ENCODE data around the gene CDKAL1.
"Not testable (repeated sequence)": the region's sequence is repeated elsewhere in the genome, so short reads cannot be mapped to it uniquely, and the experiment has no call there.

Gene CDKAL1

DNA sequence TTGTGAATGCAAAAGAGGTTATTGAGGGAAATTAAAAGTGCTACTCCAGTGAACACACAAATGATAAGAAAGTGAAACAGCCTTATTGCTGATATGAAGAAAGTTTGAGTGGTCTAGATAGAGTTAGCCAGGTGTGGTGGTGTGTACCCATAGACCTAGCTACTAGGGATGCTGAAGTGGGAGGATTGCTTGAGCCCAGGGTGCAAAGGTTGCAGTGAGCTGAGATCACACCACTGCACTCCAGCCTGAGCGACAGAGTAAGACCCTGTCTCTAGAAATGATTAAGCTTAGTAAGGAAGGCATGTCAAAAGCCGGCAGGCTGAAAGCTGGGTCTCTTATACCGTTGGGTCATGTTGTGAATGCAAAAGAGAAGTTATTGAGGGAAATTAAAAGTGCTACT lies 389.8 kb downstream of the CDKAL1 start:
- DNase-seq (ENCODE audit: low spot score): not testable (repeated sequence)

DNA sequence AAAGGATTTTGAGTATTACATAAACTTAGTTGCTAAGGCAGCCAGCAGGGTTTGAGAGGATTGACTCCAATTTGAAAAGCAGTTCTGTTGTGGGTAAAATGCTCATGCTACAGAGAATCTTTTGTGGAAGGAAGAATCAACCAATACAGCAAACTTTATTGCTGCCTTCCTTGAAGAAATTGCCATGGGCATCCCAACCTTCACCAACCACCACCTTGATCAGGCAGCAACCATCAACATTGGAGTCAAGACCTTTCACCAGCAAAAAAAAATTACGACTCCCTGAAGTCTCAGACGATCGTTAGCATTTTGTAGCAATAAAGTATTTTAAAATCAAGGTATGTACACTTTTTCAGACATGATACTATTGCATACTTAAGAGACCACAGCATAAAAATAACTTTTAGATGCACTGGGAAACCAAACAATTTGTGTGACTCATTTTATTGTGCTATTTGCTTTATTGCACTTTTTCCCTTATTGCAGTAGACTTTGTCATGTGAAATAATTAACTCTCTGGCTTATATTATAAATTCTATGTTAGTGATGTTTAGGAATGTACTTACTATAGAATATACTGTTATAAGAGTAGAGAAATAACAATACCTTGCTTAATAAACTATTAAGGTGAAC lies 390.8 kb downstream of the CDKAL1 start:
- no peak for DNase-seq (ENCODE audit: low spot score)

DNA sequence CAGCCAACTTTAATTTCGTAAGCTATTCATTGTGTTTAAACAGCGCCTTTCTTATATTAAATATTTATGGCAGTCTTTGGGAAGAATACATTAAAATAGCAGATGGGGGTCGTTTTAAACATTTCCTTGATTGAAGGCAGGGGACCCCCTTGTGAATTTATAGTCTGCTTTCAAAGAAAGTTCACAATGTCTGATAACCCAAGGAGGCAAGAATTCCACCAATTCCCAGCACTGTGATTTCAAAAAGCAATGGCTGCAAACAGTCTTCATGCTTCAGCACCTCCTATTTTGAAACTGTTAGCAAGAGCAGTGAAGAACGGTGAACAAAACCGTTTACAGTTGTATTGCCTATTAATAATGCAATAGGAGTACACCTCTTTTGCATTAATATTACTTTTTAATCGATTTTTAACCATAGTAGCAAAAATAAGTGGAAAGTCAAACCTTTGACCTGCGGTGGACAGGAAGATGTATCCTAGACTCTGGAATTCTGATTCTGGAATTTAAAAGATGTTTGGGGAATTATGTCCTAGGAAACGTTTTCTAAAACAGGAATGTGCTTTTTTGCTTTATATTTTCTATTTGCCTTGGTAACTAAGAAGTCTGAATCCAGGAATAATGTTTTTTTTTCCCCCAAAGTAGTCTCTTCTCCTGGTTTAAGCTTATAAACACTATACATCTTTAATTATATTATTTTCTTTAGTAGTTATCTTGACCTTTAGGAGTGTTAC lies 393.0 kb downstream of the CDKAL1 start:
- no peak for DNase-seq (ENCODE audit: low spot score)

DNA sequence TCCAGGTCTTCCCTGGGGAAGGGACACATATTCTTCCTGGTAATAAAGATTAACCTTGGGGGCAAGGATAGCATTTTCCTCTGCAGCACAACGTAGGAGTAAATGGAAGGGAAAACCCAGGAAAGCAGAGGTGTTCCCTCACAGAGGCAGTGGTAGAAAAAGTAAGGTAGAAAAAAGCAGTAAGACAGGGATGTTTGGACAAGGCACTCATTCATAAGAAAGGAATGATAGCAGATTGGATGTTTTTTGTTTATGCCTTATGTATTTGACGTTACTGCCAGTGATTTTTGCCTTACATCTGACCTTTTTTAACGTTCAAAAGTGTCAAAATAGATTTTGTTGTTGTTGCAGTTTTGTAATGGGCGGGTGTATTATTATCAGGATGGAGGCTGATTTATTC lies 395.0 kb downstream of the CDKAL1 start:
- DNase-seq (ENCODE audit: low spot score): no peak

DNA sequence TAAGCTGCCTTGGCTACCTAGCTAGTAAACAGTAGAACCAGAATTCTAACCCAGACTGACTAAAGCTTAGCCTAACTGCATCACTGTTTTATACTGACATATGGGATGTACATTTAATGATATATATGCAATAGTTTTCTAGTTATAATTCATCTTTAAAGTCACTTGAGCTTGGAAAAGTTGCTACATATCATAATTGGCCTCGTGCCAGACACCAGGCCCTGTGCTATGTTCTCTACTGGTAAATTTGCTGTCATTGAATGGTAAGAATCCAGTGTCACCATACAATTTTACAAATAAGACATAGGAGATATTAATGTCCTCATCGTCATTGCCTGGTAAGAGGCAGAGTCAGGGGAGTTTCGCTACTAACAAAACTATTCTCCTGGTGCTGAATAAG lies 396.8 kb downstream of the CDKAL1 start:
- DNase-seq (ENCODE audit: low spot score): no peak

DNA sequence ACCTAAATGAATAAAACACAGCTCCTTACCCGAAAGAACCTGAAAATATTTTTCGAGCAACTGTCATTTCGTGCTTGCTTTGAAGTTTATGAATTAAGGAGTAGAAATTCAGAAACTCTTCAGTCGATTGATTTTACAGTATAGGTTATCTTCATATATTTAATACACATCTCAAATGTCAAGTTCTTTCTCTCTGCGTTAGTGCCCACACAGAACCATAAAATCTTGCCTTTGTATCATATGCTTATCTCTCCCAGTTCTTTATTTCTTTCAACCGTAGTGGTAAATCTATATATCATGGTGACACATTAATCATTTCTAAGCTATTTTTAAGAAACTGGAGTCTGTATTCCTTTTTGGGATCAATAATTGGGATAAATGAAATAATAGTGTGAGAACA lies 397.5 kb downstream of the CDKAL1 start:
- DNase-seq (ENCODE audit: low spot score): no peak

DNA sequence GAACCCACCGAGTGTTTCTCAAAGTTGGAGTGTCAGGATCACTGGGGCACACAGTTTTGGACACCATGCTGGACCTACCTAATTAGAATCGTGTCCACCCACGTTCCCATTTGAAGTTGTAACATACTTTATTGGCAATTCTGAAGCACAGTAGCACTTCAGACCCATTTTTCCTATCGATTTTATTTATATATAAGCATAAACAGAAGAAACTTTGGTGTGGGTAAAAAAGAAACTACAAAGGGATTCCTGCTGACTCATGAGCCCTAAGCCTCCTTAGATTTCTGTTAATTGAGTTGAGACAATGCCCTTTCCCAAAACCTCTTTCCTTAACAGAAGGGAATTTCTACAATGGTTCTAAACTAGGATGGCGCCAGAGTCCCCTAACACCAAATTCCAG lies 398.0 kb downstream of the CDKAL1 start:
- no peak for DNase-seq (ENCODE audit: low spot score)

DNA sequence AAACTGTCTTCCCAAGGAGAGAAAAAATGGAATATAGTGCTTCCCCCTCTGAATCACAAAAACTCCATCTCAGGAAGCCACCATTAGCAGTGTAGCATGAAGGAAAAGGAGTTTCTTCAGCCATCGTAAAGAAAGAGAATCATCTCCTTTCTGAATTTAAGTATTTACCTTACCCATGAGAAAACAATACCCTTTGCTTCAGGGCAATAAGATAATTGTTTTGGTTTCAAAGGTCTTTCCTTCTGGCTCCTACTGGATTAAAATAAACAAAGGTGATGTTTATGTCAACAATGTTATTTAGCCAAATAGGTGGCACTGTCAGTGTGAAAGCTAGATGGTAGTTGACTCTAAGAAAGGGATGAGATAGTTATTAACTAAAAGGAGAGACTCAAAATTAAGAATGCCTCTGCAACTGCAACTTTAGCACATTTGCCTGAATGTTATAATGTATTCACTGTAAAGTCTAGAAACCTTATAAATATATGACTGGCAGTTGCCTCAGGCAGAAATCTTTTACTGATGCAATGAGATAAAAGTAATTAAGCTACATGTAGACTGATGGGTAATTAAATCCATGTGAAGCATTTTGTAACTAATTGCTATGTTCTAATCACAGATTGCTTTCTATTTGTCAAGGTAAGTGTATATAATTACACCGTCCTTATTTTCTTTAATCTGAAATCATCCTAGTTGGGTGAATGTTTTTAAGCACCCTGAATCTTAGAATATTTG lies 399.0 kb downstream of the CDKAL1 start:
- no peak for DNase-seq (ENCODE audit: low spot score)

DNA sequence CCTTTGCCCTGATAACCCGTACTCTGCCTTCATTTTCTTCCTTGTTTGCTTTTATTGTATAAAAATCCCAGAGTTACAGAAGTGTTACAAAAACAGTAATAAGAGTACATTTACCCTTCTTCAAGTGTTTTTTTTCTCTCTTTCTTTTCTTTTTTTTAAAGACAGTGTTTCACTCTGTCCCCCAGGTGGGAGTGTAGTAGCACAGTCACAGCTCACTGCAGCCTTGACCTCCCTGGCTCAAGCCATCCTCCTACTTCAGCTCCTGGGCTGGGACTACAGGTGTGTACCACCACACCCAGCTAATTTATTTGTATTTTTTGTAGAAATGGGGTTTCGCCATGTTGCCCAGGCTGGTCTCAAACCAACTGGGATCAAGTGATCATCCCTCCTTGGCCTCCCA lies 402.7 kb downstream of the CDKAL1 start:
- no peak for DNase-seq (ENCODE audit: low spot score)

DNA sequence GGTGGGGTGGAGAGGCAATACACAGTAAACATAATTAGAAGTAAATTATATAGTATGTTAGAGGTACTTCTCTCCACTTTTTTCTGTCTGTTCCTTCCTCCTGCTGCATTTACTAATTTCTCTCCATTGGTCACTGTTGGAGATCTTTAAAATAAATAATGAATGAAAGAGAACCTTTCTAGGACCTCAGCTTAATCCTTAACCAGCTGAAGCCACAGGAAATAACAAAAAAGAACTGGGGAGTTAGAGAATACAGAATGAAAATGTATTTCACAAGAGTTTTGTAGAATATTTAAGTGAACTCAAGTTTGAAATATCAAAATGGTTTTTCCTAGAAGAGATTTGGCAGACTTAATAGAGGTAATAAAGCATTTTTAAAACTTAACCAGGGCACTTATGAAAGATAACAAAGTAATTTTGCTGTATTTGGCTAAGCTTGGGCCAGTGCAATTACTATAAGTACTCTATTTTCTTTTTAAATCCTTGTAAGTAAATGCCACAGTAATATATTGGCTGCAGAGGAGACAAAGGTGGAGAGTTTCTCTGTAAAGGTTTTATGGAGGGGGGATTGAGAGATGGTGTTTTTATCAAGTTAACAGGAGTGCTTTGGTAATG lies 405.0 kb downstream of the CDKAL1 start:
- no peak for DNase-seq (ENCODE audit: low spot score)

DNA sequence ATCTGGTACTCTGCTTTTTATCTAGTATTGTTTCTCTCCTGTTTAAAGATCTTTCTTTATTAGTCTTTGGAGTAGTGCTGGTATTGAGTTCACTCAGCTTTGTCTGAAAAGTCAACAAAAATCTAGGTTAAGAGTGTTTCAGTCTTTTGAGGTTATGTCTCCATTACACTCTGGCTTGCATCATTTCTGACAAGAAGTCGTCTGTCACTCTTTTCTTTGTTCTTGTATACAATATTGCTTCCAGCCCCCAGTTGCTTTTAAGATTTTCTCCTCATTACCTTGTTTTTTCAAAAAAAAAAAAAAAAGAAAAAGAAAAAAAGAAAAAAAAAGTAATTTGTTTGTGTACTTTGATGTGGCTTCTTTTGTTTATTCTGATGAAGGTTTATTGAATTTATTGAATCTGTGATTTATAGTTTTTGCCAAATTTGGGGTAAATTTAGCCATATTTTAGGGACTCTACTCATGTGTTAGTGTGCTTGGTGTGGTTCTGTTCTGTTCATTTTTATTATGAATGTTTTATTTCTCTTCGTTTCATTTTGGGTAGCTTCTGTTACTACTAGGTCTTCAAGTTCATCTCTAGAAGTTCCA lies 408.9 kb downstream of the CDKAL1 start:
- no peak for DNase-seq (ENCODE audit: low spot score)

DNA sequence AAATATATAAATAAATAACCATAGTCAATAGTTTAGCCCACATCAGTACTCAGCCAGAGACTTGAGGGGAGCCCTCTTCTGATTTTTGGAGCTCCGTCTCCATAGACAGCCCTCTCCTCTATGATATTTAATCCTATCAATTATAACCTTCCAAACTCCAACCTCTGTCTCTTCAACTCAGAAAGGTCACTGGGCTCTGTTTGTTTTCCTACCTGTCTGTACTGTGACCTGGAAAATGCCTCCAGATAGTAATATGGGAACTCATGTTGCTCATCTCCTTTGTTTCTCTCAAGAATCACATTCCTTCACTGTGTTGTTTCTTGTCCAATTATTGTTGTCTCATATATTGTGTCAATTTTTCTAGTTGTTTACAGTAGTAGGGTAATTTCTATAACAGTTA lies 409.7 kb downstream of the CDKAL1 start:
- DNase-seq (ENCODE audit: low spot score): no peak

DNA sequence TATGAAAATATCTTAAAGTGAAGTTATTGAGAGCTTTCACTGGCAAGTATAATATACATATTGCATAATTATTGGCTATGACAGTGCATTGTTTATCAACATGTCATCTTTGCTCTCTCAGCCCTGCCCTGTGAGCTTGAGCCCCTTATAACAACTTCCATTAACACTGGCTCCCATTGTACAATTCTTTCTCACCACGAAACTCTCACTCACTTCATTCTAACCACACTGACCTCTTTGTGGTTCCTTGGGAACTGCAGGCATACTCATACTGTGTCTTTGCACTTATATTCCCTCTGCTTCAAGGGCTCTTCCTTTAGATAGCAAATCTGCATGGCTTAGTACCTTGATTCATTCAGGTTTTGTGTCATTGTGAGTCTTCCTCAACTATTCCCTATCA lies 411.8 kb downstream of the CDKAL1 start:
- no peak for DNase-seq (ENCODE audit: low spot score)

DNA sequence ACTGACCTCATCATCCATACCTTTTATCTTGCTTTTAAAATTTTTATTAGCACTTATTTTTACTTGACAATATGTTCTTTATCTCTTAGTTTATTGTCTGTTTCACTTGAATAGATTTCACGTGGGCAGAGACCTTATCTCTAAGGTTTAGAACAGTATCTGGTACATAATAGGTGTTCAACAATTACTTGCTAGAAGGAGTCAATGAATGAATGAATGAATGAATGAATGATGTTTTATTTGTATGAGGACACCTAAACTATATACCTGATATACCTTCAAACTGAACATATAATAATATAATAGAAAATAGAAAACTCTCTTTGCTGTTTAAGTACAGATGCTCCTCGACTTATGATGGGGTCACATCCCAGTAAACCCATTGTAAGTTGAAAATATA lies 412.6 kb downstream of the CDKAL1 start:
- no peak for DNase-seq (ENCODE audit: low spot score)

DNA sequence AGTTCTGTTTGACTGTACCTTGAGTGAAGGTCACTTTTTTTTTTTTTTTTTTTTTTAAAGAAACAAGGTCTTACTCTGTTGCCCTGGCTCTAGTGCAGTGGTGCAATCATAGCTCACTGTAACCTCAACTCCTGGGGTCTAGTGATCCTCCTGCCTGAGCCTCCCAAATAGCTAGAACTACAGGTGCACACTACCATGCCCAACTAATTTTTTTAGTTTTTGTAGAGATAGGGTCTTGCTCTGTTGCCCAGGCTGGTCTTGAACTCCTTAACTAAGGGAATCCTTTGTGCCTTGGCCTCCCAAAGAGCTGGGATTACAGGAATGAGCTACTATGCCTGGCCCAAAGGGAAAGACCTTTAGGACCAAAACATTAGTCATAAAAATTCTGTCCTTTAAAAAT lies 413.7 kb downstream of the CDKAL1 start:
- no peak for DNase-seq (ENCODE audit: low spot score)

DNA sequence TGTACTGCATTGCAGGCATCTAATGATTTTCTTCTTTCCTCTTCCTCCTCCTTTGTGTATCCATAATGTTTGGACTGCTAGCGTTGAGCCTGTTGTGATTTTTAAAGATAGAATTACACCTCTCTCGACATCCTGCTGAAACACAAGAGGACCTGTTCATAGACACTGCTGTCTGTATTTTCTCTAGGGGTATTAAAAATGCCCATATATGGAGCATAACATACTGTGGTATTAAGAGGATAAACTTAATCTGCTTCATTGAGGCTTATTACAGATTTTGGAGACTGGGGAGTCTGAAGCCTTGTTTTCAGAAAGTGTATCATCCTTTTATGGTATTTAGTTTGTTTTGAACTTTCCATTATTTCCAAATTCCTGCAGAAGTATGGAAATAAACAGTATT lies 414.3 kb downstream of the CDKAL1 start:
- DNase-seq (ENCODE audit: low spot score): no peak

DNA sequence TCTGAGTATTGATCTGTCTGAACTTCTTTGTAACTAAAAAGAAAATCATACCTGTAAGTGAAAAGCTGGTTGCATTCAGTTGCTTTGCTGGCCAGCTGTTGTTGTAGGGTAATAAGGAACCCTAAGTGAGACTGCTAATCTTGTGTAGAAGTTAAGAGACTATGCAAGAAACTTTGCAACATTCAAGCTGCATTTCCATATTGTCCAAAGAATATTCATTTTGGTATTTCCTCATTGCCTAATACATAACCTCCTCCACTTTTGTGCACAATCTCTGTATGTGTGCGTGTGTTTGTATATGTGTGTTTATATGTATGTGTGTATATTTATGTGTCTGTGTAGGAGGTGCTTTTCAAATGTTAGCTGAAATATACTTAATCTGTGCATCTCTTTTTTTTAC lies 414.9 kb downstream of the CDKAL1 start:
- DNase-seq (ENCODE audit: low spot score): no peak

DNA sequence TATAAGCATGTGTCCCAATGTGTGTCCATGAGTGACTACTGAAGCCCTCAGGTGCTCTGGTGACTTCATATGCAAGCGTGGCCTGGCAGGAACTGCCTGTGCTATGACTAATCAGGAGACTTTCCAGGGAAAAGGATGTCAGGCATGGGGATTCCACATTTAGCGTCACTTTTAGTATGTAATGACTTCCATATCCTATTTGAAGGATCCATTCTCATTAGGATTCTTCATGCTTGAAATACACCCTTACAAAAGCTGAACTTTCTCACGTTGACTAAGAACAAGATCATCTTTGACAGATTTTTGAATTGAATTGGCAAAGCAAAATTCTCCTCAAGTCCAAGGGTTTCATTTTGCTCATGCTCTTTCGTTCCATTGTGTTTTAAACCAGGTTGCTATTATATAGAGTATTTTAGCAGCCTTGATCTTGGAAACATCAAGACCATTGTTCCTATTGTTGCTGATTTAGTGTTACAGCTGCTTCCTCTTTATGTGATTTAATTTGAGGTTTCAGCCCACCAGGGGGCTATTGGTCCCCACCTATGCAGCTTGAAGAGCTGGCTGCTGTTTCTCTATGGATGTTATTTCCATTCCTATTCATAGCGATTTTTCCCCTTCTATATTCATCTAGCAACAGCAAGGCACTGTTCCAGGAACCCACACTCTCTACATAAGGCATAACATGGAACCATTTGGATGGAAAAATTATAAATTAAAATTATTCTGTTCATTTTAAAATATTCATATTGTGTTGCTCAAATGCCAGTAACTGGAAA lies 418.6 kb downstream of the CDKAL1 start:
- no peak for DNase-seq (ENCODE audit: low spot score)

DNA sequence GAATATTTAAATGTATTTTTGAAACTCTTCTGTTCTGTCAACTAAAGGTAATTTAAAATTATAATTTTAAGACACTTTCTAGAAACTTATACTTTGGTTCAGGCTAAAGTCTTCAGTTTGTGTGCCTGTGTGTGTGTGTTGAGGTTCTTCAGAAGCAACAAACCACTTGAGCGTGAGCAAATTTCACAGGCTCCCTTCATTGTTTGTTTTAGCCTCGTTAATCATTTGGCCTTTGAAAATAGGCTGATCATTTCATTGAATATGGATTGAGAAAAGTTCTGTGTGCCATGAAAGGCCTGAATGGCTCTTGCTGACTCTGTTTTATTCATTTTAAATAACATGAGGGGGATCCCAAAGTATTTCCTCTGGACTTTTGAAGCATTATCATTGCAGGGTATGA lies 420.1 kb downstream of the CDKAL1 start:
- no peak for DNase-seq (ENCODE audit: low spot score)

DNA sequence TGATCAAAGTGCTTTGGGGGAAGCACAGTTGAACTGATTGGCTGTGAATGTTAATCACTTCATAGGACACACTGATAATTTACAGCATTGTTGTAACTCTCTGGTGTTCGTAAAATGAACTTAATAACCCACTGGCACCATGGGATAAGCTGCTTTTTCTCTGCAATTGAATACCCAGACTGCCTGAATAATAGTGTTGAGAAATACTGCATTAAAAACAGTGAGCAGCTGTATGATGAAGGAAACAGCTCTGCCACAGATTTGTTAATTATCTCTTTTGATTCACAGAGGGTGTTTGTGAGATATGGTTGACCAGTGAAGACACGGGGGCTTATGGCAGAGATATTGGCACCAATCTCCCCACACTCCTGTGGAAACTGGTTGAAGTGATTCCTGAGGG lies 420.9 kb downstream of the CDKAL1 start:
- no peak for DNase-seq (ENCODE audit: low spot score)

DNA sequence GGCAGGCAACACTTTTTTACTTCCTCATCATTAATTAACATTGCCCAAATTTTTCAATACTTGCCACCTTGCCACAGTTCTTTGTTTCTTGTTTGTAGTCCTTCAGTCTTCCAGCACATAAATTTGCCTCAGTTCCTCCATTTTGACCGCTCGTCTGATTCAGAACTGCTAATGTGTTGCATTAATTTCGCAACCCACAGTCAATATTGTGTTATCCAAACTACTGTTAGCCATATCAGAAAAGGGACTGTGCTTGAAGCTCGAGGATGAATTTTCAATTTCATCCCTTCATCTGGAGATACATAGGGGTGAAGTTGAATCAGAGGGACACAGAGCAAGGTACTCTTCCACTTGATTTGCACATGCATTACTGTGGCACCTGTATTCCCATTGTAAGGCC lies 421.5 kb downstream of the CDKAL1 start:
- DNase-seq (ENCODE audit: low spot score): no peak

DNA sequence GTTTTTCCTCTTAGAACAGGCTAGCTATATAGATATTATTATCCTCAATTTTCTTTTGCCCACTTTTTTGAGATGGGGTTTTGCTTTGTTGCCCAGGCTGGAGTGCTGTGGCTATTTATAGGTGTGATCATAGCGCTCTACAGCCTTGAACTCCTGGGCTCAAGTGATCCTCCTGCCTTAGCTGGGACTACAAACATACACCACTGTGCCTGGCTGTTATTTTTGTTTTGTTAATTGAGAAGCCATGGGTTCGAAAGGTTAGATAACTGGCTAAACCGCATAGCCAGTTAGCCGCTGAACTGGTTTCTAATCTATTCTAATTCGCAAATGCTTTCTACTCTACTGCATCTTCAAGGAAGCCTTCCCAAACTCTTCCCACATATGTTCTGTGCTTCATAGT lies 425.8 kb downstream of the CDKAL1 start:
- no peak for DNase-seq (ENCODE audit: low spot score)
